ENCODE results near the gene AKAP13.

Gene AKAP13

GRCh38 chr15:85716261-85716660 is 335.9 kb downstream of the AKAP13 start:
- DNase-seq: no peak

- DNase-seq: no peak
Measured at GRCh38 chr15:85717212-85717611, 336.8 kb downstream of the AKAP13 start.

GRCh38 chr15:85718271-85718971 is 338.0 kb downstream of the AKAP13 start:
- no peak for DNase-seq

GRCh38 chr15:85718981-85719380 is 338.6 kb downstream of the AKAP13 start:
- DNase-seq: peak; percentile 27

GRCh38 chr15:85722374-85723152 is 342.2 kb downstream of the AKAP13 start:
- DNase-seq: no peak

- DNase-seq: no peak
Measured at GRCh38 chr15:85723960-85724945, 343.9 kb downstream of the AKAP13 start.

- DNase-seq: no peak
Measured at GRCh38 chr15:85725019-85725418, 344.6 kb downstream of the AKAP13 start.

GRCh38 chr15:85725564-85725963 is 345.2 kb downstream of the AKAP13 start:
- no peak for DNase-seq

GRCh38 chr15:85726454-85726853 is 346.1 kb downstream of the AKAP13 start:
- no peak for DNase-seq

GRCh38 chr15:85727068-85727467 is 346.7 kb downstream of the AKAP13 start:
- DNase-seq: no peak

- DNase-seq: peak; percentile 84
Measured at GRCh38 chr15:85730001-85730820, 349.8 kb downstream of the AKAP13 start.

- no peak for DNase-seq
Measured at GRCh38 chr15:85733416-85733815, 353.0 kb downstream of the AKAP13 start.

- DNase-seq: no peak
Measured at GRCh38 chr15:85737061-85737460, 356.7 kb downstream of the AKAP13 start.

- DNase-seq: no peak
Measured at GRCh38 chr15:85741021-85741421, 360.6 kb downstream of the AKAP13 start.

- no peak for DNase-seq
Measured at GRCh38 chr15:85741662-85742061, 361.3 kb downstream of the AKAP13 start.

GRCh38 chr15:85742186-85742821 is 361.9 kb downstream of the AKAP13 start:
- peak; percentile 90 for DNase-seq

- peak; percentile 24 for DNase-seq
Measured at GRCh38 chr15:85743392-85744055, 363.1 kb downstream of the AKAP13 start.

GRCh38 chr15:85744579-85744978 is 364.2 kb downstream of the AKAP13 start:
- no peak for DNase-seq

- DNase-seq: no peak
Measured at GRCh38 chr15:85745023-85745422, 364.6 kb downstream of the AKAP13 start.

GRCh38 chr15:85745525-85746150 is 365.2 kb downstream of the AKAP13 start:
- no peak for DNase-seq

GRCh38 chr15:85746641-85747040 is 366.2 kb downstream of the AKAP13 start:
- DNase-seq: no peak

Measured in NCI-H2171 treated with DMSO at 0.1 percent for 48 hours (cell line).